PFSK-1 (cell line): Measurements from ENCODE around the gene GUCY2C.

ENCODE experiments used
- FOXP2 ChIP-seq: optimal IDR thresholded peaks from 2 replicates; pipeline ENCODE3; 2011; ENCODE audit warnings: borderline replicate concordance, control low read depth, inconsistent platforms; ENCODE audit not compliant: insufficient read depth; ENCODE audit errors: extremely low read length, extremely low read depth
- POLR2AphosphoS5 ChIP-seq: IDR thresholded peaks from 2 replicates; pipeline ENCODE4 v1.6.1; 2012; ENCODE audit warnings: low read depth, mild to moderate bottlenecking, control low read depth, low read length, moderate library complexity
- REST ChIP-seq, 2 experiments: IDR thresholded peaks; 2 replicates each; pipeline versions ENCODE4 v1.6.1 to v1.8.0; 2011 to 2012; ENCODE audit warnings: low read depth in 2 of 2, low read length in 2 of 2, control low read depth in 1 of 2, inconsistent platforms in 1 of 2, mild to moderate bottlenecking in 1 of 2, moderate library complexity in 1 of 2; ENCODE audit not compliant: insufficient read depth in 1 of 2
- SIN3A ChIP-seq: IDR thresholded peaks from 2 replicates; pipeline ENCODE4 v1.6.1; 2012; ENCODE audit warnings: mild to moderate bottlenecking, low read length, moderate library complexity, borderline replicate concordance; ENCODE audit not compliant: insufficient read depth
- TAF1 ChIP-seq: IDR thresholded peaks from 2 replicates; pipeline ENCODE4 v1.6.1; 2012; ENCODE audit warnings: low read length, control low read depth, borderline replicate concordance; ENCODE audit not compliant: insufficient read depth

DNA sequence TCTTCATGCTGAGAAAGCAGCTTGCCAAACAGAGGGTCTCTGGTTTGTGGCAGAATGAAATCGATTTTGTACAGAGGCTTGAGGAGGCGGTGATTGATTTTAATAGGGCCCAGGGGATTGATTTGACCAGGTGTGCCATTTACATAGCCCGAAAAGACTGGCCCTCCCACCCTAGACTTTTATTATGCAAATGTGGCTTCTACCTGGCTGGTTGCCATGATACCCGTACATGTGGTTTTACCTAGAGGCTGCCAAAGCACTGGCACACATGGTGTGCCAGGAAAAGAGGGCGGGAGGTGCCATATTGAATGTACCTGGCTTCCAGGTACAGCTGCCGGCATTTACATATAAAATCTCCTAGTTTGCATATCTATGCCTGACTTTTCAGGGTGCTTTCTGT is 18.0 kb upstream of the GUCY2C start:
- TF ChIP-seq POLR2AphosphoS5: no peak
- TF ChIP-seq TAF1: no peak
- no peak for TF ChIP-seq REST (IDR thresholded peaks at IDR 0.05; ENCODE audit: insufficient read depth in 1 of 2, low read depth in 2 of 2, low read length in 2 of 2)
- TF ChIP-seq SIN3A: no peak
- TF ChIP-seq FOXP2: no peak
